Measurements from ENCODE around the gene GPR155. TPM values are rescaled to one million over a fixed set of nuclear protein-coding genes. Genes with fewer than 3 reads are reported as not detected.
"Not testable (repeated sequence)": the region's sequence is repeated elsewhere in the genome, so short reads cannot be mapped to it uniquely, and the experiment has no call there.

Gene GPR155
- total RNA-seq, 1 experiment from 2014 or later = 2.3 TPM

GRCh38 chr2:174397773-174398172 lies 89.1 kb downstream of the GPR155 start:
- in situ Hi-C loops (cut with HindIII; ENCODE audit: low pct_unique_long_range_greater_than_20kb, low sequenced_read_pairs) = no loop called here
- DNase-seq (ENCODE audit: low read depth, low spot score) = no peak

GRCh38 chr2:174395969-174396630 lies 90.7 kb downstream of the GPR155 start:
- in situ Hi-C loops (cut with HindIII; ENCODE audit: low pct_unique_long_range_greater_than_20kb, low sequenced_read_pairs) = no loop called here
- DNase-seq (ENCODE audit: low read depth, low spot score) = no peak

GRCh38 chr2:174395284-174395968 lies 91.4 kb downstream of the GPR155 start, which contains the start of gene SCRN3:
Gene SCRN3 (plus strand): TSS chr2:174395730. CDS start chr2:174398284, 2,554 bp downstream.
- in situ Hi-C loops (cut with HindIII; ENCODE audit: low pct_unique_long_range_greater_than_20kb, low sequenced_read_pairs) = no loop called here
- peak; percentile 74 for DNase-seq (ENCODE audit: low read depth, low spot score)

GRCh38 chr2:174392706-174393105 lies 94.1 kb downstream of the GPR155 start:
- in situ Hi-C loops (cut with HindIII; ENCODE audit: low pct_unique_long_range_greater_than_20kb, low sequenced_read_pairs) = no loop called here

GRCh38 chr2:174390303-174390702 lies 96.5 kb downstream of the GPR155 start:
- in situ Hi-C loops (cut with HindIII; ENCODE audit: low pct_unique_long_range_greater_than_20kb, low sequenced_read_pairs) = not testable (repeated sequence)

More at GRCh38 chr2:174392706-174393105, 94.1 kb downstream of the GPR155 start:
- no peak for DNase-seq (ENCODE audit: low read depth, low spot score)

GRCh38 chr2:174389542-174389941 lies 97.3 kb downstream of the GPR155 start:
- in situ Hi-C loops (cut with HindIII; ENCODE audit: low pct_unique_long_range_greater_than_20kb, low sequenced_read_pairs) = no loop called here
- no peak for DNase-seq (ENCODE audit: low read depth, low spot score)

More at GRCh38 chr2:174390303-174390702, 96.5 kb downstream of the GPR155 start:
- DNase-seq (ENCODE audit: low read depth, low spot score) = not testable (repeated sequence)

- DNase-seq (ENCODE audit: low read depth, low spot score); in situ Hi-C loops (cut with HindIII; ENCODE audit: low pct_unique_long_range_greater_than_20kb, low sequenced_read_pairs): not testable (repeated sequence)
These were observed 98.1 kb downstream of the GPR155 start for GRCh38 chr2:174388706-174389105.

GRCh38 chr2:174385201-174385600 lies 101.6 kb downstream of the GPR155 start:
- DNase-seq (ENCODE audit: low read depth, low spot score) = no peak
- in situ Hi-C loops (cut with HindIII; ENCODE audit: low pct_unique_long_range_greater_than_20kb, low sequenced_read_pairs) = no loop called here

- in situ Hi-C loops (cut with HindIII; ENCODE audit: low pct_unique_long_range_greater_than_20kb, low sequenced_read_pairs) = no loop called here
- DNase-seq (ENCODE audit: low read depth, low spot score) = no peak
These were observed 103.0 kb downstream of the GPR155 start for GRCh38 chr2:174383796-174384195.

Other genes with a start within 250 kb of the GPR155 start
- gene OLA1, start 238.5 kb downstream of the GPR155 start, total RNA-seq (2014; rRNA removed; shearing (Covaris generic)) = 87.8 and 94.5 TPM in 2 replicates
- gene SP9, start 152.1 kb downstream of the GPR155 start, total RNA-seq (2014; rRNA removed; shearing (Covaris generic)) = 0.11 and 0.13 TPM in 2 replicates
- gene SCRN3, start 91.3 kb downstream of the GPR155 start, total RNA-seq (2014; rRNA removed; shearing (Covaris generic)) = 26.3 and 27.0 TPM in 2 replicates
- gene WIPF1, start 110.8 kb upstream of the GPR155 start, total RNA-seq (2014; rRNA removed; shearing (Covaris generic)) = 6.1 and 8.2 TPM in 2 replicates